DND-41 (cell line): ENCODE measurements around the gene R3HCC1L.

Source experiments
- CTCF ChIP-seq: IDR thresholded peaks from 2 replicates; pipeline ENCODE4 v1.5.1; 2012; ENCODE audit warnings: borderline replicate concordance, low read length, moderate library complexity, mild to moderate bottlenecking; ENCODE audit not compliant: poor library complexity, severe bottlenecking; ENCODE audit errors: extremely low read depth
- EZH2 ChIP-seq: IDR thresholded peaks from 3 replicates; pipeline ENCODE4 v1.6.1; 2012; ENCODE audit warnings: borderline replicate concordance, low read depth, mild to moderate bottlenecking, moderate library complexity, low read length, inconsistent platforms; ENCODE audit not compliant: severe bottlenecking

- TF ChIP-seq EZH2 (no peak), CTCF (no peak)
These were observed 118.0 kb downstream of the R3HCC1L start for GRCh38 chr10:98252464-98252863.
